Measurements from ENCODE around the gene KAZN.

GRCh38 chr1:14909920-14910460 lies 311.5 kb downstream of the KAZN start:
- TF ChIP-seq, protein P1, sequence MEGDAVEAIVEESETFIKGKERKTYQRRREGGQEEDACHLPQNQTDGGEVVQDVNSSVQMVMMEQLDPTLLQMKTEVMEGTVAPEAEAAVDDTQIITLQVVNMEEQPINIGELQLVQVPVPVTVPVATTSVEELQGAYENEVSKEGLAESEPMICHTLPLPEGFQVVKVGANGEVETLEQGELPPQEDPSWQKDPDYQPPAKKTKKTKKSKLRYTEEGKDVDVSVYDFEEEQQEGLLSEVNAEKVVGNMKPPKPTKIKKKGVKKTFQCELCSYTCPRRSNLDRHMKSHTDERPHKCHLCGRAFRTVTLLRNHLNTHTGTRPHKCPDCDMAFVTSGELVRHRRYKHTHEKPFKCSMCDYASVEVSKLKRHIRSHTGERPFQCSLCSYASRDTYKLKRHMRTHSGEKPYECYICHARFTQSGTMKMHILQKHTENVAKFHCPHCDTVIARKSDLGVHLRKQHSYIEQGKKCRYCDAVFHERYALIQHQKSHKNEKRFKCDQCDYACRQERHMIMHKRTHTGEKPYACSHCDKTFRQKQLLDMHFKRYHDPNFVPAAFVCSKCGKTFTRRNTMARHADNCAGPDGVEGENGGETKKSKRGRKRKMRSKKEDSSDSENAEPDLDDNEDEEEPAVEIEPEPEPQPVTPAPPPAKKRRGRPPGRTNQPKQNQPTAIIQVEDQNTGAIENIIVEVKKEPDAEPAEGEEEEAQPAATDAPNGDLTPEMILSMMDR (IDR thresholded peaks at IDR 0.05) = no peak
- no peak for TF ChIP-seq POLR2A (IDR thresholded peaks at IDR 0.05)

Data from body of pancreas (tissue), 4 donors.